H1 (cell line): ENCODE measurements around the gene SCN1B. TPM values are rescaled to one million over a fixed set of nuclear protein-coding genes. Genes with fewer than 3 reads are reported as not detected.

Experiments
- CTCF ChIA-PET: fragments of 300-600 bp; sonication (Branson Sonifier 250); formaldehyde crosslinking; loops from one replicate; lab custom pipeline; 2021; ENCODE audit not compliant: partially characterized antibody; lab: Charles Lee
- POLR2A ChIA-PET: fragments of 300-600 bp; sonication (Branson Sonifier 250); formaldehyde crosslinking; loops from one replicate; lab custom pipeline; 2021; ENCODE audit warnings: inconsistent platforms; ENCODE audit not compliant: partially characterized antibody; lab: Charles Lee
- DNase-seq, 2 experiments: peaks; one replicate each; pipeline versions ENCODE4 v3.0.0 to v3.0.0-alpha.2; 2010 to 2022; ENCODE audit warnings: low spot score in 2 of 2, low read depth in 1 of 2, mixed read lengths in 1 of 2
- FAIRE-seq: peaks from 2 replicates; lab custom pipeline; 2011; peaks lifted over from hg19 to GRCh38; lab: Jason Lieb, UNC
- H2AFZ ChIP-seq: 2 replicates; pipeline ENCODE4 v1.8.1; 2012; ENCODE audit warnings: low read length, inconsistent platforms
- H2AK5ac ChIP-seq: 2 replicates; pipeline ENCODE4 v1.6.1; 2013; ENCODE audit warnings: low read depth, low read length
- H2BK120ac ChIP-seq: replicated peaks from 2 replicates; pipeline ENCODE3; 2013; ENCODE audit warnings: low read depth, low read length, inconsistent platforms
- H2BK12ac ChIP-seq: 2 replicates; pipeline ENCODE4 v1.6.1; 2013; ENCODE audit warnings: low read depth, low read length
- H2BK15ac ChIP-seq: 2 replicates; pipeline ENCODE4 v1.6.1; 2013; ENCODE audit warnings: low read length
- H2BK20ac ChIP-seq: 2 replicates; pipeline ENCODE4 v1.6.1; 2013; ENCODE audit warnings: low read length
- H2BK5ac ChIP-seq: 2 replicates; pipeline ENCODE4 v1.6.1; 2013; ENCODE audit warnings: low read depth, low read length
- H3K14ac ChIP-seq: 2 replicates; pipeline ENCODE4 v1.6.1; 2013; ENCODE audit warnings: inconsistent platforms; ENCODE audit not compliant: insufficient read length
- H3K18ac ChIP-seq: 2 replicates; pipeline ENCODE4 v1.6.1; 2013; ENCODE audit warnings: low read length; ENCODE audit errors: extremely low read depth
- H3K23ac ChIP-seq: 2 replicates; pipeline ENCODE4 v1.6.1; 2013; ENCODE audit warnings: inconsistent platforms; ENCODE audit not compliant: insufficient read length
- H3K23me2 ChIP-seq: 2 replicates; pipeline ENCODE4 v1.6.1; 2013; ENCODE audit warnings: low read depth, low read length
- H3K27ac ChIP-seq: 2 replicates; pipeline ENCODE4 v1.6.1; 2011; ENCODE audit warnings: low read depth, low read length, inconsistent platforms
- H3K27me3 ChIP-seq, 4 experiments: replicated peaks in 1 of 4; 1 replicate in 1 of 4; 2 replicates in 3 of 4; pipeline versions ENCODE4 v1.6.1 to v1.8.1; 2011 to 2013; ENCODE audit warnings: low read length in 3 of 4, mild to moderate bottlenecking in 3 of 4, inconsistent platforms in 2 of 4, mixed read lengths in 2 of 4, moderate library complexity in 1 of 4; ENCODE audit not compliant: control insufficient read depth in 3 of 4, insufficient read depth in 3 of 4; ENCODE audit errors: extremely low read depth in 1 of 4
- H3K36me3 ChIP-seq, 4 experiments: 2 replicates each; pipeline versions ENCODE4 v1.6.1 to v1.8.1; 2011 to 2013; ENCODE audit warnings: mild to moderate bottlenecking in 4 of 4, low read length in 3 of 4, moderate library complexity in 2 of 4, control low read depth in 1 of 4, inconsistent platforms in 1 of 4; ENCODE audit not compliant: insufficient read depth in 4 of 4, control insufficient read depth in 2 of 4
- H3K4ac ChIP-seq: replicated peaks from 2 replicates; pipeline ENCODE3; 2013; ENCODE audit warnings: low read length, low read depth, mixed read lengths, inconsistent platforms; ENCODE audit not compliant: insufficient read length
- H3K4me1 ChIP-seq, 4 experiments: replicated peaks in 1 of 4; 1 replicate in 1 of 4; 2 replicates in 3 of 4; pipeline versions ENCODE4 v1.6.1 to v1.8.1; 2011 to 2013; ENCODE audit warnings: low read length in 3 of 4, inconsistent platforms in 2 of 4, mixed read lengths in 1 of 4; ENCODE audit not compliant: insufficient read depth in 4 of 4, control insufficient read depth in 3 of 4
- H3K4me2 ChIP-seq, 2 experiments: 2 replicates each; pipeline versions ENCODE4 v1.6.1 to v1.8.1; 2011 to 2013; ENCODE audit warnings: low read depth in 2 of 2, low read length in 2 of 2, control low read depth in 1 of 2, inconsistent platforms in 1 of 2, mild to moderate bottlenecking in 1 of 2; ENCODE audit not compliant: insufficient read depth in 1 of 2
- H3K4me3 ChIP-seq, 4 experiments: fragments of 200-600, 300-600 bp in 1 of 4; sonication (generic), shearing (Covaris generic), sonication (Bioruptor Twin) in 1 of 4; 2 replicates each; pipeline versions ENCODE4 v1.5.1 to v1.8.1; 2011 to 2016; ENCODE audit warnings: low read length in 4 of 4, low read depth in 3 of 4, control low read depth in 2 of 4, inconsistent platforms in 2 of 4, mild to moderate bottlenecking in 2 of 4, mixed read lengths in 1 of 4, moderate library complexity in 1 of 4; ENCODE audit not compliant: insufficient read depth in 2 of 4; ENCODE audit errors: extremely low read depth in 1 of 4
- H3K56ac ChIP-seq: replicated peaks from 2 replicates; pipeline ENCODE3; 2013; ENCODE audit warnings: low read depth, mild to moderate bottlenecking, mixed read lengths, low read length, inconsistent platforms; ENCODE audit not compliant: insufficient read length
- H3K79me1 ChIP-seq: 2 replicates; pipeline ENCODE4 v1.6.1; 2013; ENCODE audit warnings: low read depth, low read length, control low read depth
- H3K79me2 ChIP-seq, 2 experiments: 2 replicates each; pipeline versions ENCODE4 v1.6.1 to v1.8.1; 2012 to 2013; ENCODE audit warnings: low read length in 2 of 2, mild to moderate bottlenecking in 2 of 2, inconsistent platforms in 1 of 2; ENCODE audit not compliant: insufficient read depth in 2 of 2, control insufficient read depth in 1 of 2
- H3K9ac ChIP-seq, 4 experiments: replicated peaks in 1 of 4; 1 replicate in 1 of 4; 2 replicates in 3 of 4; pipeline versions ENCODE4 v1.6.1 to v1.8.1; 2011 to 2013; ENCODE audit warnings: low read depth in 3 of 4, low read length in 3 of 4, control low read depth in 2 of 4, mild to moderate bottlenecking in 2 of 4, moderate library complexity in 2 of 4, inconsistent platforms in 1 of 4; ENCODE audit errors: extremely low read depth in 1 of 4
- H3K9me3 ChIP-seq, 2 experiments: 2 replicates each; pipeline versions ENCODE4 v1.6.1 to v1.8.1; 2012 to 2013; ENCODE audit warnings: mild to moderate bottlenecking in 2 of 2, moderate library complexity in 2 of 2, control low read depth in 1 of 2, inconsistent platforms in 1 of 2, low read depth in 1 of 2, low read length in 1 of 2, mixed read lengths in 1 of 2; ENCODE audit not compliant: insufficient read depth in 2 of 2
- H4K20me1 ChIP-seq, 2 experiments: replicated peaks in 1 of 2; 2 replicates each; pipeline versions ENCODE3 to v1.8.1; 2011 to 2013; ENCODE audit warnings: inconsistent platforms in 2 of 2, low read length in 2 of 2, mild to moderate bottlenecking in 1 of 2; ENCODE audit not compliant: insufficient read depth in 2 of 2, control insufficient read depth in 1 of 2
- H4K5ac ChIP-seq: 2 replicates; pipeline ENCODE4 v1.6.1; 2013; ENCODE audit warnings: low read length, low read depth, mixed read lengths, inconsistent platforms; ENCODE audit not compliant: insufficient read length
- H4K8ac ChIP-seq: 2 replicates; pipeline ENCODE4 v1.8.0; 2013; ENCODE audit warnings: mild to moderate bottlenecking, moderate library complexity, low read length, inconsistent platforms; ENCODE audit not compliant: insufficient read depth; ENCODE audit errors: extremely low read depth
- H4K91ac ChIP-seq: replicated peaks from 2 replicates; pipeline ENCODE3; 2013; ENCODE audit warnings: low read length, mixed read lengths, inconsistent platforms; ENCODE audit not compliant: insufficient read length
- BACH1 ChIP-seq: IDR thresholded peaks from 2 replicates; pipeline ENCODE4 v1.6.1; 2012; ENCODE audit warnings: low read length, improper control_type of control experiment
- BCL11A ChIP-seq, 2 experiments: IDR thresholded peaks; one replicate each; pipeline ENCODE4 v1.6.1; 2011; ENCODE audit warnings: low read depth in 2 of 2, low read length in 2 of 2, mild to moderate bottlenecking in 2 of 2
- CBX8 ChIP-seq: fragments of 300-800, 300-1000 bp; sonication (generic); IDR thresholded peaks from 2 replicates; pipeline ENCODE4 v1.7.1; 2016; ENCODE audit warnings: low read depth, low read length, borderline replicate concordance
- CHD1 ChIP-seq: IDR thresholded peaks from 2 replicates; pipeline ENCODE4 v1.6.1; 2012; ENCODE audit warnings: low read depth, low read length, improper control_type of control experiment
- GTF2F1 ChIP-seq: IDR thresholded peaks from 2 replicates; pipeline ENCODE4 v1.6.1; 2012; ENCODE audit warnings: low read depth, low read length, improper control_type of control experiment, borderline replicate concordance
- NRF1 ChIP-seq: IDR thresholded peaks from 2 replicates; pipeline ENCODE4 v1.6.1; 2011; ENCODE audit warnings: mild to moderate bottlenecking, low read depth, low read length, improper control_type of control experiment
- RXRA ChIP-seq: IDR thresholded peaks from 2 replicates; pipeline ENCODE4 v1.6.1; 2011; ENCODE audit warnings: low read depth, mild to moderate bottlenecking, low read length, moderate library complexity; ENCODE audit not compliant: insufficient read depth
- SUZ12 ChIP-seq: fragments of 200-600 bp; sonication (generic); IDR thresholded peaks from 2 replicates; pipeline ENCODE4 v1.6.1; 2012; ENCODE audit warnings: mild to moderate bottlenecking, inconsistent platforms, low read length, moderate library complexity, mixed read lengths
- TEAD4 ChIP-seq: IDR thresholded peaks from 2 replicates; pipeline ENCODE4 v1.6.1; 2012; ENCODE audit warnings: low read depth, low read length, inconsistent platforms, mixed read lengths
- WGBS, 2 experiments: shearing (Covaris generic) in 1 of 2; methylation state at CpG; one replicate each; pipeline versions ENCODE4 v1.1.6 to v1.1.7; 2013 to 2015; ENCODE audit warnings: low lambda C conversion rate in 2 of 2, mixed read lengths in 2 of 2, inconsistent platforms in 1 of 2, low coverage in 1 of 2, missing lambda C conversion rate in 1 of 2; ENCODE audit not compliant: insufficient replicate concordance in 2 of 2, insufficient coverage in 1 of 2, insufficient read length in 1 of 2; ENCODE audit errors: extremely low coverage in 1 of 2, missing lambda C conversion rate in 1 of 2; 5-methylcytosine and 5-hydroxymethylcytosine counted together
- polyA plus RNA-seq, 7 experiments: library from polyadenylated mRNA; depleted of rRNA in 3 of 7; stranded (reverse) in 5 of 7; unstranded in 2 of 7; fragments of >200 nt in 5 of 7; fragments of 200-250 nt in 2 of 7; gene quantifications; 1 replicate in 5 of 7; 2 replicates in 1 of 7; 4 replicates in 1 of 7; pipeline versions ENCODE4 v1.2.1 to v1.2.3, GENCODE V29; 2011 to 2013; ENCODE audit warnings: missing spikeins in 2 of 7, mixed read lengths in 2 of 7
- total RNA-seq: library from RNA; stranded (reverse); fragmentation: NEBNext Ultra II Directional; extraction: Animal tissue kit (Norgen Biotek cat#: 25700); gene quantifications from 2 replicates; pipeline ENCODE4 v1.2.1, GENCODE V29; 2021
- TF ChIP-seq, protein P1 (sequence below), 3 experiments: IDR thresholded peaks; 1 replicate in 2 of 3; 2 replicates in 1 of 3; pipeline versions ENCODE4 v1.5.1 to v1.6.1; 2011; ENCODE audit warnings: low read length in 3 of 3, mild to moderate bottlenecking in 3 of 3, inconsistent platforms in 2 of 3, low read depth in 1 of 3, moderate library complexity in 1 of 3; ENCODE audit not compliant: insufficient read depth in 1 of 3; ENCODE audit errors: control extremely low read depth in 1 of 3

The SCN1B gene
- total and polyA plus RNA-seq, 2 of the 8 experiments (the other 6 are each of a cell fraction or from before 2014, with no cell fraction given): 3.1 to 3.5 TPM

DNA sequence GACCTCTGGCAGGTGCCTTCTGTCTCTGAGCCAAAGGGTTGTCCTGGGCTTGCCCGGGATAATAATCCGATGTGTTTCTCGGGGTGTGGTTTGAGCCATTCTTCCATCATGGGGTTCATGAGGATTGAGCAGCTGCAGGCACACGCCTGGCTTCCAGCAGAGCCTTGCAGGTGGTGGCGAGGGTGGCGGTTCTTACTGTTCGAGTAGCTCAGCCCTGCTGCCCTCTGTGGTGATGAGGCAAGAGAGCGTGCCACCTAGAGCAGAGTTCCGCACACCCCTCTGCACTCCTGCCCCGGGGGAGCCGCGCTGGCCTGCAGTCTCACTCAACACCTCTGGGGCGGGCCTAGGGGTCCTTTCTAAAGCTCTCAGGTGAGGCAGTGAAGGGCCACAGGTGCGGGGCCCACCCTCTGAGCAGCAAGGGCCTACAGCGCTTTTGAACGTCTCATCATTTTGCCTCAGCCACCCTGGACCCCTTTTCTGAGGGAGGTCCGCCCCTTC, 3.8 kb downstream of the SCN1B start:
- peaks cover 0 to 3% of the 10 kb centered on the region in 2 experiments for H4K20me1 ChIP-seq
- no peak overlapping the region for H2AK5ac ChIP-seq
- H2BK5ac ChIP-seq: no peak overlapping the region
- ChIA-PET CTCF (interaction anchor here (2.9 kb wide), 1 partner anchor 10 kb away, joined by 14 read pairs; no protein-coding TSS in a partner anchor), POLR2A (interaction anchor here (1.0 to 2.0 kb wide), 3 partner anchors 8 to 12 kb away, joined by 3 to 10 read pairs (median 5); no protein-coding TSS in a partner anchor)
- H3K23me2 ChIP-seq: peaks cover 10% of the 10 kb centered on the region; the same call in 1 of the 2 replicates
- no peak overlapping the region for H2BK15ac ChIP-seq
- H2BK120ac ChIP-seq: no peak overlapping the region
- H3K27ac ChIP-seq: no peak overlapping the region
- H2BK12ac ChIP-seq: no peak overlapping the region
- peaks cover 0 to 9% (median 5%) of the 10 kb centered on the region in 4 experiments; a peak in 6 of 7 replicates for H3K4me1 ChIP-seq
- FAIRE-seq (no peak), DNase-seq (no peak)
- no peak overlapping the region for H3K9ac ChIP-seq
- no peak overlapping the region for H3K4me3 ChIP-seq
- H3K4me2 ChIP-seq: no peak overlapping the region
- no peaks in the 10 kb centered on the region for H3K79me2 ChIP-seq
- H3K18ac ChIP-seq: no peak overlapping the region
- no peak overlapping the region for H2BK20ac ChIP-seq
- no peak overlapping the region for H4K91ac ChIP-seq
- H4K8ac ChIP-seq: no peak overlapping the region
- H3K56ac ChIP-seq: no peak overlapping the region
- H4K5ac ChIP-seq: no peak overlapping the region
- H3K79me1 ChIP-seq: no peaks in the 10 kb centered on the region
- H3K9me3 ChIP-seq: no peaks in the 10 kb centered on the region
- 89% methylated on average over 16 of the region's 17 CpGs; no CpG with 5 or more reads in 1 of the 2 experiments for WGBS, 2 experiments
- no peak overlapping the region for H3K14ac ChIP-seq
- H3K36me3 ChIP-seq: no peaks in the 10 kb centered on the region; a peak in 1 of 8 replicates
- no peak overlapping the region for H2AFZ ChIP-seq
- peaks cover 4 to 32% (median 28%) of the 10 kb centered on the region in 4 experiments for H3K27me3 ChIP-seq
- no peak overlapping the region for H3K4ac ChIP-seq
- no peak overlapping the region for H3K23ac ChIP-seq
- TF ChIP-seq CBX8 (no peak), NRF1 (no peak), TEAD4 (no peak), RXRA (no peak), CHD1 (no peak), GTF2F1 (no peak), BACH1 (no peak), SUZ12 (no peak), BCL11A (IDR thresholded peaks at IDR 0.05; ENCODE audit: low read depth in 2 of 2, low read length in 2 of 2) (no peak)
- TF ChIP-seq, protein P1, sequence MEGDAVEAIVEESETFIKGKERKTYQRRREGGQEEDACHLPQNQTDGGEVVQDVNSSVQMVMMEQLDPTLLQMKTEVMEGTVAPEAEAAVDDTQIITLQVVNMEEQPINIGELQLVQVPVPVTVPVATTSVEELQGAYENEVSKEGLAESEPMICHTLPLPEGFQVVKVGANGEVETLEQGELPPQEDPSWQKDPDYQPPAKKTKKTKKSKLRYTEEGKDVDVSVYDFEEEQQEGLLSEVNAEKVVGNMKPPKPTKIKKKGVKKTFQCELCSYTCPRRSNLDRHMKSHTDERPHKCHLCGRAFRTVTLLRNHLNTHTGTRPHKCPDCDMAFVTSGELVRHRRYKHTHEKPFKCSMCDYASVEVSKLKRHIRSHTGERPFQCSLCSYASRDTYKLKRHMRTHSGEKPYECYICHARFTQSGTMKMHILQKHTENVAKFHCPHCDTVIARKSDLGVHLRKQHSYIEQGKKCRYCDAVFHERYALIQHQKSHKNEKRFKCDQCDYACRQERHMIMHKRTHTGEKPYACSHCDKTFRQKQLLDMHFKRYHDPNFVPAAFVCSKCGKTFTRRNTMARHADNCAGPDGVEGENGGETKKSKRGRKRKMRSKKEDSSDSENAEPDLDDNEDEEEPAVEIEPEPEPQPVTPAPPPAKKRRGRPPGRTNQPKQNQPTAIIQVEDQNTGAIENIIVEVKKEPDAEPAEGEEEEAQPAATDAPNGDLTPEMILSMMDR (IDR thresholded peaks at IDR 0.05; ENCODE audit: control extremely low read depth in 1 of 3, insufficient read depth in 1 of 3, low read depth in 1 of 3, low read length in 3 of 3): no peak
